Activated T-cell treated with anti-CD3 and anti-CD28 coated beads, Interleukin-2, amount 50 U/mL, for 48 hours (primary cell): ENCODE data around the gene MAP3K7CL.

ENCODE experiments used
- DNase-seq, 2 experiments: peaks; one replicate each; pipeline ENCODE4 v3.0.0-alpha.2; 2020

MAP3K7CL gene, protein sequence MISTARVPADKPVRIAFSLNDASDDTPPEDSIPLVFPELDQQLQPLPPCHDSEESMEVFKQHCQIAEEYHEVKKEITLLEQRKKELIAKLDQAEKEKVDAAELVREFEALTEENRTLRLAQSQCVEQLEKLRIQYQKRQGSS

DNA sequence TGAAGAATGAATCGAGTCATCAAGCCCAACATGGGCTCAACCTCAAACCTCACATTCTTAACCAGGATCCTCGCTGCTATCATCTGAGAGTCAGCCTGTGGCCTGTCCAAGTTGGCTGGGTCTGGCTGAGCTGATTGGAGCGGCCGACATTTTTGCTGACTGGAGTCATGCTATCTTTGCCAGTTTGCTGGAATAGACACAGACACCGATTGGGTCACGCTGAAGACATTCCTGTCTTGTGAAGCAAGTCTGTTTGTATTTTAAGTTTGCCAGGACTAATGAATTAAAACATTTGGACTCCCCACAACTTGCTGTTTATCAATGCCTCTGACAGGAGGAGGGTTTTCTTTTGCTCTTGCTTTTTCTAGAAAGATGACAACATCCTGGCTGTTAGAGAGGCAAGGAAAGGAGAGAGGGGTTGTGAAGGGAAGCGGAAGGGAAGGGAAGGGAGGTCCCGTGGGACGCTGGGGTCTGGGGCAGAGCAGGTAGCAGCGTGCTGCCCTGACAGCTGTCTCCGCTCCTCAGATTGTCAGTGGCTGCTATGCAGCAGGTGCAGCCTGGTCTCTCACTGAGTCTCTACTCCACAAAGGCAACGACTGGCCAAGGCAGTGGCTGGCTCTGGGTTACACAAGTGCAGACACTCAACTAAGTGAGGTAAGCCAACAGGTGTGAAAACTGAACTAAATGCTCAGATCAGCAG, at the start of gene MAP3K7CL:
TSS of gene MAP3K7CL (plus strand) at position 375 of the 700 bp plus-strand sequence. CDS start 2,701 bp downstream, outside the sequence.
- no peak for DNase-seq

DNA sequence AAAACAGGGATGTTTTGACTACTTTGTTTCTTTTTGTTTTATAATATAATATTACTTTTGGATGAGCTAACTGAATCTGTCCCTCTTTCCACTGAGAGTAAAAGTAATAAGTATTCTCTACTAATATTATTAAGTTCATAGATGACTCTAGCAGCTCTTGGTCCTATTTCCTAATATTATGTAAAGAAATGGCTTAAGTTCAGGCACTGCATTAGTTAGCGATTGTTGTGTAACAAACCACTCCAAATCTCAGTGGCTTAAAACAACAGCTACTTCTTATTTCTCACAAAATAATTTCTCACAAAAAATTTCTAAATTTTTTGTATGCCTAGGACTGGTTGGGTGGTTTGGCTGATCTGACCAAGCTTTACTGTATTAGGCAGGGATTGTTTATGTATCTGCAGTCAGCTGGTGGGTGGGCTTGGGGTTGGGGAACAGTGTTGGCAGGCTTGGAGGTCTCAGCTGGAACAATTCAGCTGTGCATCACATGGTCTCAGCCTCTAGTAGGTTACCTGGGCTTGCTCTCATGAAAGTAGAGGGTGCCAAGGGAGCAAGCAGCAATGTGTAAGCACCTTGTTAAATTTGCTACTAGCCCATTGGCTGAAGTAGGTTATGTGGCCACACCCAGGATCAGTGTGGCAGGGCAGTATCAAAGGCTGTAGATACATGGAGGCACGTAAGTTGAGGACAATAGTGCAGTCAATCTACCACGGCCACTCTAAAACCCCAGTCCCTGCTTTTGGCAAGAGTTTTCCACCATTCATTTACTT, 48.2 kb upstream of the MAP3K7CL start:
- DNase-seq = no peak

DNA sequence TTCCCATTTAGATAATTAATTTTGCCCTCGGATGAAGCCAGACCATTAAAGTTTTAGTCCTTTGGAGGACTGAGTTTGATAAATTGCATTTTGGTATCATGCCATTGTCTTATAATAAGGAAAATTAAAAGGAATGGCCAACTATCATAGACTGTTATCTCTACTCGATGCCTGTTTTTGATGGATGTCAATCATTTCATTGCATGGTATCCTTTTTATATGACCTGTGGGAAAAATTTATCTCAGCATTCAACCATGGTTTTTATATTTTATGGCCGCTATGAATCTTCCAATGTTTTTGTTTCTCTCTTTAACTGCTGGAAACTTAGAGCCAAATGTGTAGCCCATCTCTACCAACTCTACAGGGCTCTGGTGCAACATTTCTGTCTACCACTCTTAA, 47.1 kb upstream of the MAP3K7CL start:
- no peak for DNase-seq

DNA sequence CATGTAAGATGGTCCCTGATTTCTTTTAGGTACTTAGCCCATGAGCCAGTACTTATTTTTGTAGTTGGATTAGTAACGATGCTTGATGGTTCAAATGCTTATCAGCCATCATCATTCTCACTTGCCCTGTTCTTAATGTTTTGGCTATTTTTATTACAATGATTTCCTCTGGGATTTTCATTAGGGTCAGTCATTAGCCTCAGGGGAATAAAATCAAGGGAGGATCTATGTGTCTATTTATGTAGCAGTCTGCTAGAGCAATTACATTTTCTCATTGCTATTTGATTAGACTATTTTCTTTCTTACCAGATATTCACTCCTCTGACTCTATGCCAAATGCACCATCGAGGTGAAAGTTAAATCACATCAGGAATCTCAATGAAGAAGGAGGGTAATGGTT, 46.1 kb upstream of the MAP3K7CL start:
- no peak for DNase-seq

DNA sequence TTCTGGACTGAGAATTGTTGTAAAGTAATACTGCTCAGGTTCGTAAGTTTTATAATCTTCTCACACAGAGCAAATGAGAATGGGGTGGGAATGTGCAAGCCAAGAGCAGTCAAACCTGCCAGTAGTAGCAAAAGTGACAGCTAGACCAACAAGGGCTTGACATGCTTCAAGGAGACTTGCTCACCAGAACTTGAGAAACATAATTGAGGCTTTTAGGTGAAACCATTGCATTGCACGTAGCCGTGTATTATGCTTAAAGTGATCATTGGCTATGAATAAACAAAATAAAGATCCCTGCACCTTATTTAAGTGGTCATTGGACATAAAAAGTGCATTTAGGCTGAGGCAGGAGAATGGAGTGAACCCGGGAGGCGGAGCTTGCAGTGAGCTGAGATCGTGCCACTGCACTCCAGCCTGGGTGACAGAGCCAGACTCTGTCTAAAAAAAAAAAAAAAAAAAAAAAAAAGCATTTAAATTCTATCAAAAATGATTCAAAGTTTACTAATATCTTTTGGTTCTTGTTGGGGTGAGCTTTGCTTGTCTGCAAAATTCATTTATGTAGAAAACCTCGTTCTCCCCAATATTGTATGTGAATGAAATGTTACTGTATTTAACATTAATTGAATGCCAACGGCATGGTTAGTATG, 45.2 kb upstream of the MAP3K7CL start:
- DNase-seq = no peak

DNA sequence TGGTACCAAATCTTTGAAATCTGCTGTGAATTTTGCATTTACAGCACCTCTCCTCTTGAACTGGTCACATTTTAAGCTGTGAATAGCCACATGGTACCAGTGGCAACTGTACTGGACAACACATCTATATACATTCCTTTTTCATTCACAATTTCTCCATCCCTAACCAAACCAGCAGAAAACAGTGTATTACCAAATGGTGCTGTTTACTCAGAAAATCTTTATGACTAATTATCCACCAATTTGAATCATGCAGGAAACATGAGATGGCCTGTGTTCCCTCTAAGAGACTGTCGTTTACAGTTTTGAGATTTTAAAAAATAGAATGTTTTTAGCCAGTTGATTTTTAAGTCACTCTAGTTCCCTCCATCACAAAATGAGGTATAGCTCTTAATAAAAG, 39.4 kb upstream of the MAP3K7CL start:
- no peak for DNase-seq

DNA sequence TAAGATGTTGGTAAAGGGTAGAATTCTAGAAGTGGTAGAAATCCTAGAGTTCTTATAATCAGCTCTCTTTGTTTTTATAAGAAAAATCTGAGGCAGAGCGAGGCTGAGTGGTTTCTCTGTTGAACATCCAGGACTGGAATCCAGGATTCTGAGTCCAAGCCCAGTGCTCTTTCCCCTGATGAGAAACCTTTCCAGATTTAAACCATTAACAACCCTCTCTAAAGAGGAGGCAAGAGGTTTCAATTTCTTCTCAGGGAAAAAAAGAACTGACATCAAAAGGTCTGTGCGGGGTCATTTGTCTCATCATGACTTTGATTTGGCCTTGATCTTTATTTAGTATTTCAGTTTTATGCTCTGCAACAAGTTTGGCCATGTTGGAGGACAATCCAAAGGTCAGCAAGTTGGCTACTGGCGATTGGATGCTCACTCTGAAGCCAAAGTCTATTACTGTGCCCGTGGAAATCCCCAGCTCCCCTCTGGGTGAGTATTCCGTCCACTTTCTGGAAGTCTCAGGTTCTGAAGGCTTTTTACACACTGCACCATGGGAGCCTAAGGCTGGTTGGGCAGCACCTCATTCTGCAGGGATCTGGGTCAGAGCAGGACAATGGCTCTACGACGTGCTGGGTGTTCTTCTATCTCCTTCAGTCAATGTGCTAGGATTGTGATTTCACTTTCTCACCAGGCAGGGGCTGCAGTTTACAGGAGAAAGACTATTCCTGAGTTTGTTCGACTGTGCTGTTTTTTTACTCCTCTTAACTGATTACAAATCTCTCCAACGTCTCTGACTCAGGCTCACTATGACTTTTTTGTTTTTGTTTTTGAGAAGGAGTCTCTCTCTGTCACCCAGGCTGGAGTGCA, 38.1 kb upstream of the MAP3K7CL start:
- no peak for DNase-seq

DNA sequence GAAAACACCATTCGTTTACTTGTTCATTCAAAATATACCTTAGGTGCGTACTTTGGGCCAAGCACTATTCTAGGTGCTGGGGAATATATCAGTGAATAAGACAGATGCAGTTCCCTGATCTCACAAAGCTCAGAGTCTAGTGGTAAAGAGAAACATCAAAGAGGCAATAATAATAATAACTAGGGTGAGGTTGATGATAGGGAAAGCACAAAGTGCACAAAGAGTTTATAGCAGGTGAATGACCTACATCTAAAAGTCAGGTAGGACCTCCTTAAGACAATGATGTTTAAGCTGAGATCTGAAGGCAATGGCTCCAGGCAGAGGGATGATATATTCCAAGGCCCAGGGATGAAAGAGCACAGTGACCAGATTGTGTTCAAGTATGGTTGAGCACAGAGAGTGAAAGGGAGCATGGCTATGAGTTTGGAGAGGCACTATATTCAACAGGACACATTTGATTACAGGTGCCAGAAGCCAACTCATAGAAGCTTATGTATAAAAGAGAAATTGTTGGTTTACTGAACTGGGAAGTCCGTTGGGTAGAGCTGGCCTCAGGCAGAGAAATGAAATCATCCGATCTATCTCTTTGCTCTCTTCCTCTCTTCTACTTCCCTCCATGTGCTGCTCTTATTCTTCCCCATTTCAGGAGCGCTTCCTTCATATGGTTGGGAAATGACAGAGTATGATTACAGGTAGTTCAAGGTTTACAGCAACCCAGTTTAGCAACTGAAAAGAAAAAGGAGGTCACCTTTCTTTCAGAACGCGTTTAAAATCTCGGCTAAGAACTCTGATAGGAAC, 34.0 kb upstream of the MAP3K7CL start:
- no peak for DNase-seq

DNA sequence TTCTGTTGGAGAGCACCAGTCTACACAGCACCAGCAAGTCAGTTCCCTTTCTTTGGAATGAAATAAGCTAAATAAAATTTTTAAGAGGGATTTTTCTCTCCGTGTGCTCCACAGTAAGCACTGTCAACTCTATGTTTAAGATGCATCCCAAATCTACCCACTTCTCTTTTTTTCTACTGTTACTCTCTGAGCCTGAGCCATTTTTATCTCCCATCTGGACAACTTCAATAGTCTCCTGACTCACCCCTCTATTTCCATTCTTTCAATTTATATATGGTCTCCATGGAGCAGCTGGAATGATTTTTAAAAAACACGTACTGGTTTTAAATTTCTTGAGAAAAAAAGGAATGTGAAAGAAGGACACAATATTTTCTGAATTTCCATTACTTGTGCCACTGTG, 32.3 kb upstream of the MAP3K7CL start:
- DNase-seq = no peak

DNA sequence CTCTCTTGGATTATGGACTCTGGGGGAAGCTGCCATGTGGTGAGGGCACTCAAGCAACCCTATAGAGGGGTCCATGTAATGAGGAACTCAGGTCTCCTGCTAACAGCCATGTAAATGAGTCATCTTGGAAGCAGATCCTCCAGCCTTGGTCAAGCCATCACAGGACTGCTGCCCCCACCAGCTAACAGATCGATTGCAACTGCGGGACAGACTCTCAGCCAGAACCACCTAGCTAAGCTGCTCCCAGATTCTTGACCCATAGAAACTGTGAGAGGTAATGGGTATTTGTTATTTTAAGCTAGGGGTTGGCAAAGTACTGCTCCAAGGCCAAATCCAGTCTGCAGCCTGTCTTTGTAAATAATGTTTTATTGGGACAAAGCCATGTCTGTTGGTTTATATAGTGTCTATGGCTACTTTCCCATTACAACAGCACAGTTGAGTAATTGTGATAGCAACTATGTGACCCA, 27.6 kb upstream of the MAP3K7CL start:
- DNase-seq = no peak

DNA sequence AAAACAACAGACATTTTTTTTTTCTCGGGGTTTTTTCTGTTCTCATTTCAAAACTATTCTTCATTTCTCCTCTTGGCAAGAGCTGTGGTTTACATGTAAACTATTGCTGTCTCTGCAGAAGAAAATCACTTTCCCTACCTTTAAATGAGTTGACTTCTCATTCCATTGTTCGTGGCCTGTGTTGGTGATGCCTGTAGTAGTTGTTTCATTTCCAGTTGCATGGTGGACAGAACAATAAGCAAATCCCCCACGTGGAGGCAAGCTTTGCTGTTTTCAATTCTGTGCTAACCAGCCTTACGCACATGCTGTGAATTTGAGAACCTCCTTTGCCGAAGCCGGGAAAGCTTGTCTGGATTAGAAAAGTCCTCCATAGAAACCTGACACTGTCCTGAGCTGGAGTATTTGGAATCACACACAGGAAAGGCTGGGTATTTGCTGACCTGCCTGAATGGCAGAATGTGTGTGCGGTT, 26.2 kb upstream of the MAP3K7CL start:
- DNase-seq = no peak

DNA sequence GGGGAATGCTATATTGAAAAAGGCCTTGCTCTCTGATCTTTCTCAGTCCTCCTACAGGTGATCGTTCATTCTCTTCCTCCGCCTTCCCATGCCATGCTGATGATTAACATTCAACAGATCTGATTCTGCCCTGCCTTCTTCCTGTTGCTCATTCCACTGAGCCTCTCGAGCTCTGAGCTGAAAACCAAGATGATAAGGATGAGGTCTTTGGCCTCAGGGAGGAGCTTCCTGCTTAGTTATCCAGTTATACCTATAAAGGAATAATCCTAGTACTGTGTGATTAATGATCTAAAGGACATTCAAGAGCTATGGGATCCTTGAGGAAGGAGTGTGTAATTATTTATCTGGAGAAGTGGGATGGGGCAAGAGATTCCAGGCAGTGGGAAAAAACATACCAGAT, 25.2 kb upstream of the MAP3K7CL start:
- DNase-seq = no peak

DNA sequence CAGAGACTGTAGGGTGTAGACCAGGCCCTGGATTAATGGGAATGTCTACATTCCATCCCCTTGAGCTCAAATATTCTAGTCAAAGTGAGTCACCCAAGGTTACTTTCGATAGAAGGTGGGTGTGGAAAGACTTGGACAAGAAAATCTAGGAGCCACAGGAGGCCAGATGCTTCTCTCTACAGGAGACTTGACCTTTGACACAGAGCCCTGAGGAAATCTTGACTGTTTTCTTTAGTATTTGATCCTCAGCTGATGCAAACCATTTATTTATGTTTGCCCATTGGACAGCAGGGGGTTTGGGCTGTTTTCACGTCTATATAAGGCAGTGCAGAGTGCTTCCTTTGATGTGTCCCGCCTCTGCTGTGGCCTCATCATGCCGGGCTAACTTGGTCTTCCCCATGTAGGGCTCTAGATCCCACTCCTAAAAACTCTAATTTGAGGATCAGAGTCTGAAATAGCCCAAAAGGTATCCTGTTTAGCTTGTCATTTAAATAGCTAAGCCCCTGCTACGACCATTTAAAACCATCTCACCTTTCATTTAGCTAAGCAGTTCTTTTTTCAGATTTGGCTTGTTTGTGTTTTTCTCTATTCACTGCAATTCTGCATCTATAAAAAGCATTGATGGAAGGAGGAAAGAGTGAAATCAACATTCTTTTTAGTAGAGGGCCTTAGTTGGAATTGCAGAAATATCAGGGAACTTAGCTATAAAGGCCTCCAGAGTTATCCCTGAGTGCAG, 15.5 kb upstream of the MAP3K7CL start:
- DNase-seq = no peak

DNA sequence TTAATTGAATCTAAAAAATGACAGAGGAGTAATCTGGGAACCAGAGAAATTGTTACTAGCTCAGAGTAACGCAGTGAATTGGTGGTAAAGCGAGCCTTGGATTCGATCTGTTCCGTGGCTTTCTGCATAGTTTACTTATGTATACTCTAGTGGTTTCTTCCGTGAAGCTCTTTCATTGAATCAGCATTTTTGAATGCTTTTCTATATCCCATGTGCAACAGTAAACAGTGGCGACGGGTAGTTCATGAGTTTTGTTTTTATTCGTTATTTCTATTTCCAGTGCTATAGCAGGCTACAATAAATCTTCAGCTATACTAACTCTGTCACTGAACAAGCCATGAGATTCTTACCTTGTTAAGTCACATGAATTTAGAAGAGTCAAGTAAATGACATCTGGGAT, 14.5 kb upstream of the MAP3K7CL start:
- DNase-seq = no peak

DNA sequence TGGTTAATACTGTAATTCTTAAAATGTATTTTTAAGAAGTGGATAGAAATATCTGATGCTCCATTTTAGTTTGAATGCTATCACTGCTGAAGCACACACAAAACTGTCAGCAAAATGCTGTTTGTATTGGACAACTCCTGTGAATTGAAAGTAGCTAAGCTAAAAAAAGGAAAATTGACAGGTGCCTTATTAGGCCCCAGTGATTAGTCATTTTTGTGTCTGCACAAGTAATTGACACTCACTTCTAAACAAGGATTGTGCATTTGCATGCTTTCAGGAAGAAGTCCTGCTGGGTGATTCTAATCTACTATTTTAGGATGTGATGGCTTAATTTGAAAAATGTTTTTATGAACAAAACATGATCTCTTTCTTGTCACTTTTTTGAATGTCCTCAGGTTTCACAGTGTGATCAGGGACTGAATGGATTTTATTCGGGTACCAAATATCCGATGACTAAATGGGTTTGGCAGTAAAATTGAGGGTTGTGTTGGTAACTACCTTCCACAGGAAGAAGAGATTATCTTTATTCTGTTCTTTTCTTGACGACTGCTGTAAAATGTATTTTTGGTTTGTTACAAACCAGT, 13.0 kb upstream of the MAP3K7CL start:
- DNase-seq = no peak

DNA sequence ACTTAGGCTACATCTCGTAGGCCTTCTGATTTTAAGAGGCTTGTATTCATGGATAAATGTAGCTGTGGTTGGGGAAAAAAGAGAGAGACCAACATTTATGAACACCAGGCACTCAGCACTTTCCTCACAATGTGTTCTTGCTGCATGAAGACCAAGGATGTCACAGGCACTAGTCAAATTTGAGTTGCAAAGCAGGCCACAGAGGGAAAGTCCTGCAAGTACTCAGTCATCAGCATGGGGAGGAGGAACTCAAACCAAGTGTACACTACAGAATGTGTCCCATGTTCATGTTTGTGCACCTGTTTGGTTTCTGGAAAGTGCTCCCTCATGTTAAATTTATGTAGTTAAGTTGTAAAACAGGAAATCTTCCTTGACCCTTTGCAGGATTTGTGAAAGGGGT, 8.7 kb upstream of the MAP3K7CL start:
- no peak for DNase-seq

DNA sequence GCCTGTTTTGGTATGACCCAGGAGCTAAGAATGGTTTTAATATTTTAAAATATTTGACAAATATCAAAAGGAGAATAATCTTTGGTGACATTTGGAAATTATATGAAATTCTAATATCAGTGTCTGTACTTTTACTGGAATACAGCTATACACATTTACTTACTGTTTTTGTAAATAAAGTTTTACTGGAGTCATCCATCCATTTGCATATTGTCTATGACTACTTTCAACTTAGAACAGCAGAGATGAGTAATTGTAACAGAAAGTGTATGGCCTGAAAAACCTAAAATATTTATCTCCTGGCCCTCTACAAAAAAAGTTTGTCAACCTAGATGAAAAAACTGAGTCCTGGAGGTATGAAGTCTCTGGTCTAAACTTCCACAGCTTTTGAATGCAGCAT, 5.8 kb upstream of the MAP3K7CL start:
- no peak for DNase-seq

DNA sequence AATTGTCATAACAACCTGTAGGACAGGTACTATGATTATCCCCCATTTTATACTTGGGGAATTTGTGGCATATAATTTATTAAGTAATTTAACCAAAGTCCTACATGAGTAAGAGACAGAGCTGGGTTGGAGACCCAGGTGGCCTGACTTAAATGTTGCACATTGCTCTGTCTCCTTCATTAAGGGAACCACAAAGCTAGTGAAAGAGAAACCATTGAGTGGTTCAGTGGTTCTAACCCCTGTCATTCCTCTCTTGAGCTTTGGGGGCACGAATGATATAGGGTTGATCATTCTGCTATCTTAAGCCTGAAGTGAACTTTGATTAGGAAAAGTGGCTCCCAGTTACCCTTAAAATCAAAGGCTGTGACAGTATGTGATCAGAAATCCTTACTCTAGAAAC, 5.3 kb upstream of the MAP3K7CL start:
- no peak for DNase-seq

DNA sequence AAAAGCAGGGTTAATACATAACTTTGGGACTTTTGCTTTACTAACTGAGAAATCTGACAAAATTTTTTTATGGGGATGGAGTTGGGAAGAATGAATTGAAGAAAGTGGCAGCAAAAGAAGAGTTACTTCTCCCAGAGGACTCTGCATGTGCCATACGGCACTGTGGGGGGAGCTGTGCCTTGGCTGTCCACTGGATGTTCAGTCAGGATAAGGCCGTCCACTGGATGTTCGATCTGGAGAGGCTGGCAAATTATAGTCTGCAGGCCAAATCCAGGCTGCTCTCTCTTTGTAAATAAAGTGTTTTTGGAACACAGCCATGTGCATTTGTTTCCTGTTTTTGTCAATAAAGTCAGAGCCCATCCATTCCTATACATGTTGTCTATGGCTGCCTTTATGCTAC, 4.5 kb upstream of the MAP3K7CL start:
- no peak for DNase-seq

DNA sequence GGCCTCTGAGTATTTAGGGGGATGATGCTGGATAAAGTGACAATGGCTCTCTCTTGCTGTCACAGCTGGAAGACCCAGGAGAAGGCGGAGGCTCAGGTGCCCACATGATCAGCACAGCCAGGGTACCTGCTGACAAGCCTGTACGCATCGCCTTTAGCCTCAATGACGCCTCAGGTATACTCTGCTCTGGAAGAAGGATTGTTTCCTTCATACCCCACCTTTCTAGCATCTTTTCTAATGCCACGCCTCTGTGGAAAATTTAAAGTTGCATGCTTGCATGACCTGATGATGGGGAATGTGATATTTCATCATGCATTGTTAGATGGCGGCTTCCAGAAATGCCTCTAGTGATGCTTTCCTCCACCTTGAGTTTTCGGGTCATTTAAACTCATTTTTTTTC, 2.8 kb downstream of the MAP3K7CL start:
- no peak for DNase-seq

DNA sequence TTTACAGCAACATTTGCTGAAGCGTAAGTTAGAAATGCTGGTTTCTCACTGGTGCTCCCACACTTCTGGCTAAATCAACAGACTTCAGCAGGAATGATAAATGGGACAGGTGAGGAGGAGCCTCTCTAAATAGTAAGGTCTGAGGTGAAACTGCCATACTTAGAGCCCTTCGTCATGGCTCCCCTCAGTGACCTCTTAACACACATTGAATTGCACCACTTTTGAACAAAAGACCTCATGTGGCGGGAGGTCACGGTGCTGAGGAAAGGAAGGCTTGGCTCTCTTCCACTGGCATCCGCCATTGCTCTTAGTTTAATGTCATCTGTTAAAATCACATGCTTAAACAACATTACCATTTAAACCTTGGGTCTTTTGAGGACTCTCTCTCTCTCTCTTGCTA, 3.4 kb downstream of the MAP3K7CL start:
- DNase-seq = no peak
